ENCODE data around the gene CD180.

The CD180 gene

GRCh38 chr5:67211926-67212325 is 15.3 kb upstream of the CD180 start:
- no peak for DNase-seq

- peak; percentile 49 for DNase-seq
Observed at GRCh38 chr5:67209141-67209771, 12.7 kb upstream of the CD180 start.

- no peak for DNase-seq
Observed at GRCh38 chr5:67208403-67208802, 11.8 kb upstream of the CD180 start.

DNA sequence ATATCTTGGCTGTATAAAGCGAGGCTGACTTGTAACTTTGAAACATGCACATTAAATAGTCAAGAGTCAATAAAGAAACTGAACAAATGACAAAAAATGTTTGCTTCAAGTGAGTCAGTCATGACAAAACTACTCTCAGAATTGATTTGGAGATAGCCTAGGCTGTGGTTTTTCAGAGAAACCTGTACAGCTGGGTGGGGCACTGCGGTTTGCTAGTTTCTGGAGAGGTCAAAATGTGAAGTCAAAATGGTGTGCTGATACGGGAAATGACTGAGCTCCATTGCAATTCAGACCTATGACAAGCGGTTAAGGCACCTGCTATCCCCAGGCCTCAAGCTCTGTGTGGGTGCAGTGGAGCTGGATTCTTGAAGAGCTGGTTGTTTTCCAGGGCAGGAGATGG is 10.3 kb upstream of the CD180 start:
- no peak for DNase-seq

GRCh38 chr5:67206461-67206860 is 9.9 kb upstream of the CD180 start:
- DNase-seq = no peak

- no peak for DNase-seq
Observed at GRCh38 chr5:67205981-67206380, 9.4 kb upstream of the CD180 start.

DNA sequence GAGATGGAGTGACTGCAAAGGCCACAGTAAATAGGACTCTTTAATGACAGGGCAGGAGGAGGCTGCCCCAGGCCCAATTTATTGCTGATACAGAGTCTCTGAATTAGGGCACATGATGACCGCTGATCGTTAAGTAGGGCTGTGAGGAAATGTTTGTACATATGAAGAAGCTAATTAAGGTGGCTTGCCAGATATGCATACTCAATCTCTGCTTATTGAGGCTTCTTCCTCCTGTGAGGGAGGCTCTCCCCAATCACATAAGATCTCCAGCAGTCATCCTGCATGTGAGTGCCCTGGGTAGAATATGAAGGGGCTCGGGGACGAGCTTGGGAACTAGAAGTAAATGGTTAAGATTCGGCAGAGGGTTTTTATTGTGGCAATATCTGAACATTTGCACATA is 8.2 kb upstream of the CD180 start:
- no peak for DNase-seq

GRCh38 chr5:67203701-67204074 is 7.1 kb upstream of the CD180 start:
- DNase-seq = no peak

GRCh38 chr5:67202828-67203227 is 6.2 kb upstream of the CD180 start:
- no peak for DNase-seq

DNA sequence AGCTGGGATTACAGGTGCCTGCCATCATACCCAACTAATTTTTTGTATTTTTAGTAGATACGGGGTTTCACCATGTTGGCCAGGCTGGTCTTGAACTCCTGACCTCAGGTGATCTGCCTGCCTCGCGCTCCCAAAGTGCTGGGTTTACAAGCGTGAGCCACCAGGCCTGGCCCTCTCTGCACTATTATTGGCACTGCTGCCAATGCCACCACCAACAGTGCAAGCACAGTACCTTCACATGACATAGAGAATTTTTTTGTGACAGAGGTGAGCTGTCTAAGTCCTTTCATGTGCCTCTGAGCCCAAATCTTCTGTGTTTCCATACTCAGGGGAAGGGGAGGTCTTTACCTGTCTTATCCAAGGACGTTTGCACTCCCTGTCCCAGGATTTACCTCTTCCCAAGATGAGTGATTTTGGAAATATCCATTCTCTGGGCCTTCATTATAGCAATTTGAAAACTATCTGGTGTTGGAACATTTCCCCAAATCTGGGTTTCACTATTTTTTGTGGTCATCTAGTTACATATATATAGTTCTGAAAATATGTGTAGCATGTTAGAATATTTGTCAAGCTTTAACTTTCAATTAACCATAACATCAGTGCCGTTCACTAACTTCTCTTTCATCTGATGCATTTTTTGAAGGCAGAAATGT is 5.4 kb upstream of the CD180 start:
- DNase-seq = no peak

DNA sequence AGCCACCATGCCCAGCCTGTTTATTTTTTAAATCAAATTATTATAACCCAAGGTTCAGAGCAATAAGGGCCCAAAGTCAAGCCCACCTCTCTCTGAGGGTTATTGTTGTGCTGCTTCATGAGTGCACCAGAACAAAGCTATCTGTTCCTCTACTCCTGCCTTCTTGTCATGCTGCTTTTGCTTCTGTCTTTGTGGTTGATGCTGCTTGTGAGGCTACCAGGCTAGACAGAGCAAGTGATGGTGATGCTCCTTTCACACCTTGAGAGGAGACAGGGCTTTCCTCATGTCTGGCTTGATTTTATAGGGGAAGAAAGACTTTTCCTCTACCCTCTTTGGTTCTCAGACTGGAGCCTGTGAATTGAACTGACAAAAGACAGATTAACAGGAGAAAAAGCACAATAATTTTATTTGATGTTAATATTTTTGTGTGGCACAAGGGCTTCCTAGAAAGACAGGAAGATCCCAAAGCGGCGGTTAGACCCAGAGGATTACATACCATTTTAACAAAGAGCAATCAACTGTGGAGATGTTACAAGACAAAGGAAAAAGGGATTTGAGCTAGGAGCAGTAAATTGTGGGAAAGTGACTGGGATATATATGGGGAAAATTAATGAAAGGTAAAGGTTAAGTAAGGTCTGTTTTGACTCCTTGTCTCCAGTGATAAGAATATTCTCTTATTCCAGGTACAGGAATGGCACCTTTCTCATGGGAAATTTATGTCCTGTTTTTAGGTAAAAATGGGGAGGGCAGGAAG is 4.4 kb upstream of the CD180 start:
- no peak for DNase-seq

- DNase-seq = no peak
Observed at GRCh38 chr5:67199859-67200258, 3.3 kb upstream of the CD180 start.

DNA sequence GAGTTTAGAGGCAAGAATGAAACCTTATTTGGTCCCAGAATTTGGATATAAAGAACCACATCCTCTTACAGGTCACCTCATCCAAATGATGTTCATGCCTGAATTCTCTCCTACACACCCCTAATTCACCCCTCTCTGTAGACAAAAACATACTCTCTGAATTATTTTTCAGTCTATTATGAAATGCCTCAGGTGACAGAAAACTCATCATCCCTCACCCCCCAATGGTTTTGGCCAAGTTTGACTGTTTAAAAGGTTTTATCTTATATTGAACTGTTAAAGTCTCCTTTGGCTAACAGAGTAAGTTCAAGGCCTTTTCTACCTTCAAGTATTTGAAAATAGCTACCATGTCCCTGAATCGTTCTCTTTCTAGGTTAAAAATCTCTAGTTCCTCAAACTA is 2.3 kb upstream of the CD180 start:
- DNase-seq = no peak

- no peak for DNase-seq
Observed at GRCh38 chr5:67197536-67197935, 937 bp upstream of the CD180 start.

- DNase-seq = no peak
Observed at GRCh38 chr5:67195406-67196275, 958 bp downstream of the CD180 start.

DNA sequence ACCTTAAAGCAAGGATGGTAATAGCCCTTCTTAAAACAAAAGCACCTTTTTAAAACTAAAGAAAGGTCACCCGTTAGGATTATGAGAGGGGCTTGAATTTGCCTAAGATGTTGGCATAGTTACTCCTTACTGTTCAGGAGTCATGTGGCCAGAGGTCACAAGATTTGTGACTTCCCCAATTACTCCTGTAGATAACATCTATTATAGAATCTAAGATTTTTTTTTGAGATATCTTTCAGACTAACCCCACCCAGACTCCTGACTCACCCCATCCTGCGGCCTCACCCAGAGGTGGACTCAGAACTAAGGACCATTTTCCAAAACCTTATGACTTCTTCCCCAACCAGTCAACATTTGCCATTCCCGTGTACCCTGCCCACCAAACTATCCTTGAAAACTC is 2.4 kb downstream of the CD180 start:
- no peak for DNase-seq

DNA sequence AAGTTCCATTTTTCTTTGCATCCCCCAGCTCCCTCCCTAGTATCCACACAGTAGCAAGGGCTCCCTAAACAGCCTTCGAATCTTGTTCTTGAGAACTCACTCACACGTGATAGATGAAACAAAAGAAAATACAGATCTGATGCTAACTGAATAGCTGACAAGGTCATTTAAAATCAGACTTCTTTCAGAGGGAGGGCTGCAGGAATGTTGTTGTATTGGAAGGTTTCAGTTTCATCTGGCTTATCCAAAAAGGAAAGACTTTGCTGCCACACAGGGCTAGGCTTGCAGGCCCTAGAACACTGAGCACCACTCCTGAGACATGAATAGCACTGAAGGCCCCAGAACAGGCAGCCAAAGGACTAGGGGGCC is 3.2 kb downstream of the CD180 start:
- DNase-seq = no peak

DNA sequence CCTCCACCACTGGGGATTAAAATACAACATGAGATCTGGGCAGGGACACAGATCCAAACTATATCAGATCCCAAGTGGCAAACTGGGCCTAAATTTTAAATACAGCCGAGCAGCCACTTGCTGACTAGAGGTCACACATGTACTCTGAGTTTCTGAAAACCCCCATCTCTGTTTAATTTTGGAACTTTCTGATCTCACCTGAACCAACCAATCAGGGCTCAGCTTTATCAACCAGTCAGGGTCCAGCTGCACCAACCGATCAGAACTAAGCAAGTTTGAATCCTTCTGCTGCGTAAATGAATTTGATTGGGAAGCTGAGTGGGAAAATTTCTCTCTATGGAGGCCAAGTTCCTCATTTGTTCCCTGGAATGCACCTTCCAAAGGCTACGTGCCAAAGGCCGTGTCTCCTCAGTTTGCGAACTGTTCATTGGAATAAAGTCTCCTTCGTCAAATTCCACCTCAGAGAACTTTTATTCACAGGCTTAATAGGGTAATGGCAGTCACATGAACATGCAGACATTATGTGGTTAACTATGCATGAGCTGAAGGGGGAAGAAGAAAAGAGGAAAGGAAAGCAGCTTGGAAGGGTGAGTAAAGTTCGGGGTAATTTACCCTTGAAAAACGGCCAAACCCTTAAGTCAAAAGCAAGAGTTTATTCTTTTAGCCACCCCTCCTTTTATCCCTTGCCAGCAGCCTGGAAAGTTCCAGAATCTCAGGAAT is 3.7 kb downstream of the CD180 start:
- DNase-seq = no peak

DNA sequence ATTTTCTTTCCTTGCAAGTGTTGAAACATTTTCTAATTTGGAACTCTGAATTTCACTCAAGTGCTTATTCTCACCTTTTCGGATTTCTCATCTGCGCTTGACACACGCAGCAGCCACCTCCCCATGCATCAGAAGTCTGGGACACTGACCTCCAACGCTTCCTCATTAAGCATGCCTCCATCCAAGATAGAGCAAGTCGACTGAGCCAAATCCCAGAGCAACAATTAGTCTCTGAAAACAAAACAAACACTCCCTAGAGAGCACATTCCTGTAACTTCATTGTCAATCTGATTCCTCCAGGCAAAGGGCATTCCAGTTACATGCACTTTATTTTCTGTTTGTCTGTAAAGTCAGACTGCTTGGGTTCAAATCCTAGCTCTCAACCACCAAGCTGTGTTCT is 5.7 kb downstream of the CD180 start:
- DNase-seq = no peak

GRCh38 chr5:67190410-67190809 is 6.2 kb downstream of the CD180 start:
- no peak for DNase-seq

- no peak for DNase-seq
Observed at GRCh38 chr5:67189931-67190330, 6.7 kb downstream of the CD180 start.

DNA sequence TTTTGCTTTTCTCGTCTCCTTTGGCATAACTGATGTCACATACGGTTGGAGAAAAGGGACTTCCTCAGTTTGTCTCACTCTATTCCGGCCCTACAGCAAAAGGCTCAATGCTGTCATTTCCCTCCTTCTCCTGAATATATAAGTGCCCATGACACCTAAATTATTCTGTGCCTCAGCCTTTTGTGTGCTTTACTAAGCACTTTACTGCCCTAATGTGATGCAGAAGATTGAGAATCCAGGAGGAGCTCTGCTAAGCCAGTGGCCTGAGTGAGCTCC is 7.6 kb downstream of the CD180 start:
- DNase-seq = no peak
